ENCODE data around the gene SLC29A1. TPM values are rescaled to one million over a fixed set of nuclear protein-coding genes. Genes with fewer than 3 reads are reported as not detected.

Gene SLC29A1
- total RNA-seq, 1 experiment from 2014 or later: 108 TPM

DNA sequence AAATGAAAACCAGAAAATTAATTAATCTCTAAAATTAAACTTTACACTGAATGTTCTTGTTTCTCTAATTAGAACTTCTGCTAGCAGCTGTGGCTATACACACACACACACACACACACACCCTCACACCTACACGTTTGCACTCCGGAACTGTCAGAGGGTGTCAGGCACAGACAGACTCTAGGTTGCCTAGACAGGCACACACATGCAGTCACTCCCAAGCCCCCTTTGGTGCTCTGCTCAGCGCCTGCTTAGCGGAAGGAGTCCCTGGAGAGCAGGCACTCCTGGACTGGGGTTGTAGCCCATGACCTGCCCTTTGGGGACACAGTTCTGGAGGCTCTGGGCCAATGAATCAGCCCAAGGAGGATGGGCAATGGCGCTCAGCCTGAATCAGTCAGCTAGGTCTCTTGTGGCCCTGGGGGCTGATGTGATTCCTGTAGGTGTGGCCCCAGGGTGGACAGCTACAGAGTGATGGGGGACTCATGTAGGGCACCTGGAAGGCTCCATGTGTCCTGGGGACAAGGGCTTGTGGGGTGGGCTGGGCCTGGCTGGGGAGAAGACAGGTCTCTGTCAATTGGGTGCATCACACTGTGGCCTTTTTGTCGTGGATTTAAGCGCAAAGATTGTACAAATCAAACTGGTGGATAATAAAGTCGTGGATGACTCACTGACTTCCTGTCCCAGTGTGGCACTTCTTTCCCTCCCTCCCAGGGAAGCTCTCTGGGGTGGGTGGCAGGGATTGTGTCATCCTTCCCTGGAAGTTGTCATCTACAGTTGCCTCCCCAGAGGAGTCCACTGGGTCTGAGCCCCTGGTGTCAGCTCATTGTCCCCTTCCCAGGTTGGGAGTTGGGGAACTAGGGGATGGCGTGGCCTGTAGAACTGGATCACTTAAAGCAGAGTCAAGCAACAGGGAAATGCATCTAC is 55.6 kb downstream of the SLC29A1 start:
- Histone ChIP-seq H3K36me3 (ENCODE audit: insufficient read depth, low read length, poor library complexity, severe bottlenecking) (no peaks in the 10 kb centered on the region), H3K27ac (ENCODE audit: low read depth, low read length, poor library complexity, severe bottlenecking) (no peak overlapping the region), H3K4me1 (ENCODE audit: insufficient read depth, low read length, poor library complexity, severe bottlenecking) (peaks cover 6% of the 10 kb centered on the region), H3K9me3 (ENCODE audit: low read depth, low read length, poor library complexity, severe bottlenecking) (no peaks in the 10 kb centered on the region), H3K4me3 (ENCODE audit: low read depth, low read length, poor library complexity, severe bottlenecking) (no peak overlapping the region), H3K27me3 (replicated peaks; ENCODE audit: insufficient read depth, low read depth, low read length, poor library complexity) (peaks cover 4% of the 10 kb centered on the region)
- DNase-seq (ENCODE audit: low spot score): peak; percentile 77
- POLR2A ChIA-PET (ENCODE audit: low non-redundant PET): interaction anchor here (0.6 kb wide), 1 partner anchor 135 kb away, joined by 4 read pairs; no protein-coding TSS in a partner anchor
- CTCF ChIA-PET: interaction anchor here (0.5 to 0.7 kb wide), 3 partner anchors 11 to 64 kb away, joined by 3 to 9 read pairs (median 3); no protein-coding TSS in a partner anchor
- TSS peak; percentile 27 for BruUV-seq (replicated peaks)
- no peak for TF ChIP-seq EZH2 (IDR thresholded peaks at IDR 0.05; ENCODE audit: borderline replicate concordance, low read depth, low read length, poor library complexity, severe bottlenecking)
- TF ChIP-seq, protein P1, sequence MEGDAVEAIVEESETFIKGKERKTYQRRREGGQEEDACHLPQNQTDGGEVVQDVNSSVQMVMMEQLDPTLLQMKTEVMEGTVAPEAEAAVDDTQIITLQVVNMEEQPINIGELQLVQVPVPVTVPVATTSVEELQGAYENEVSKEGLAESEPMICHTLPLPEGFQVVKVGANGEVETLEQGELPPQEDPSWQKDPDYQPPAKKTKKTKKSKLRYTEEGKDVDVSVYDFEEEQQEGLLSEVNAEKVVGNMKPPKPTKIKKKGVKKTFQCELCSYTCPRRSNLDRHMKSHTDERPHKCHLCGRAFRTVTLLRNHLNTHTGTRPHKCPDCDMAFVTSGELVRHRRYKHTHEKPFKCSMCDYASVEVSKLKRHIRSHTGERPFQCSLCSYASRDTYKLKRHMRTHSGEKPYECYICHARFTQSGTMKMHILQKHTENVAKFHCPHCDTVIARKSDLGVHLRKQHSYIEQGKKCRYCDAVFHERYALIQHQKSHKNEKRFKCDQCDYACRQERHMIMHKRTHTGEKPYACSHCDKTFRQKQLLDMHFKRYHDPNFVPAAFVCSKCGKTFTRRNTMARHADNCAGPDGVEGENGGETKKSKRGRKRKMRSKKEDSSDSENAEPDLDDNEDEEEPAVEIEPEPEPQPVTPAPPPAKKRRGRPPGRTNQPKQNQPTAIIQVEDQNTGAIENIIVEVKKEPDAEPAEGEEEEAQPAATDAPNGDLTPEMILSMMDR (conservative IDR thresholded peaks at IDR 0.05; ENCODE audit: low read depth, low read length): no peak
- intact Hi-C loops (cut with micrococcal nuclease; ENCODE audit: unreplicated experiment): no loop called here

Other genes starting within 250 kb of the SLC29A1 start
- 78.8 and 80.4 TPM in 2 replicates for gene MRPL14, start 96.1 kb upstream of the SLC29A1 start, total RNA-seq (2021)
- 32.0 and 34.2 TPM in 2 replicates for gene TMEM63B, start 96.0 kb upstream of the SLC29A1 start, total RNA-seq (2021)
- not detected in 2 replicates for gene CAPN11, start 64.8 kb upstream of the SLC29A1 start, total RNA-seq (2021)
- gene MYMX, start 6.7 kb upstream of the SLC29A1 start, total RNA-seq (2021): 0.81 TPM in 1 of 2 replicates, not detected in the other
- gene HSP90AB1, start 23.5 kb downstream of the SLC29A1 start, total RNA-seq (2021): 1,472 and 1,581 TPM in 2 replicates
- 45.8 and 52.0 TPM in 2 replicates for gene SLC35B2, start 33.9 kb downstream of the SLC29A1 start, total RNA-seq (2021)
- 5.2 and 10.5 TPM in 2 replicates for gene NFKBIE, start 42.0 kb downstream of the SLC29A1 start, total RNA-seq (2021)
- gene TMEM151B, start 46.9 kb downstream of the SLC29A1 start, total RNA-seq (2021): 8.7 and 9.9 TPM in 2 replicates
- gene AARS2, start 89.8 kb downstream of the SLC29A1 start, total RNA-seq (2021): 25.0 and 26.8 TPM in 2 replicates
- gene SPATS1, start 119.1 kb downstream of the SLC29A1 start, total RNA-seq (2021): not detected in 2 replicates
- gene CDC5L, start 164.1 kb downstream of the SLC29A1 start, total RNA-seq (2021): 42.2 and 43.9 TPM in 2 replicates

Measured in A673 (cell line).